Lower lobe of right lung (tissue), 2 donors: ENCODE results near the gene KCNK16. TPM values are rescaled to one million over a fixed set of nuclear protein-coding genes. Genes with fewer than 3 reads are reported as not detected.

Experiments used
- ATAC-seq, 2 donors: fragments of 200-7000 bp; cut with Tn5 transposase; one replicate each; pipeline ENCODE4 v1.9.1; 2020 to 2022; ENCODE audit warnings: mild to moderate bottlenecking in 2 of 2, moderate library complexity in 2 of 2
- DNase-seq: peaks from one replicate; pipeline ENCODE4 v3.0.0-alpha.2; 2020
- H3K27ac ChIP-seq: fragments of 200-600 bp; one replicate; pipeline ENCODE4 v1.8.0; 2022
- H3K27me3 ChIP-seq: fragments of 200-600 bp; one replicate; pipeline ENCODE4 v1.8.0; 2022; ENCODE audit warnings: low read depth
- H3K36me3 ChIP-seq: fragments of 200-600 bp; one replicate; pipeline ENCODE4 v1.8.0; 2022; ENCODE audit warnings: mild to moderate bottlenecking
- H3K4me1 ChIP-seq: fragments of 200-600 bp; one replicate; pipeline ENCODE4 v1.8.0; 2022
- H3K4me3 ChIP-seq: fragments of 200-600 bp; one replicate; pipeline ENCODE4 v1.8.0; 2022; ENCODE audit warnings: mild to moderate bottlenecking
- H3K9me3 ChIP-seq: fragments of 200-600 bp; one replicate; pipeline ENCODE4 v1.8.0; 2022
- CTCF ChIP-seq: fragments of 200-600 bp; IDR thresholded peaks from one replicate; pipeline ENCODE4 v1.8.0; 2022; ENCODE audit warnings: antibody characterized with exemption, mild to moderate bottlenecking
- intact Hi-C: fragments of 100-400 bp; cut with DNase I; formaldehyde crosslinking; loops from one replicate; pipeline ENCODE4 v1.11.0; 2022
- total RNA-seq: library from RNA; stranded (reverse); fragmentation: NEBNext Ultra II Directional; extraction: Animal tissue kit (Norgen Biotek cat#: 25700); gene quantifications from one replicate; pipeline ENCODE4 v1.2.1, GENCODE V29; 2021
- donor health status: DM: no; HTN: yes; CAD: no; lungs with severe emphysema.

The KCNK16 gene
- total RNA-seq, 1 donor from 2014 or later: not detected

- no peaks in the 10 kb centered on the region for H3K9me3 ChIP-seq
Observed at GRCh38 chr6:39321761-39322160, 741 bp downstream of the KCNK16 start.

GRCh38 chr6:39320363-39320984 lies 2.0 kb downstream of the KCNK16 start:
- H3K4me1 ChIP-seq: no peaks in the 10 kb centered on the region
- no peak overlapping the region for H3K4me3 ChIP-seq
- H3K36me3 ChIP-seq: no peaks in the 10 kb centered on the region
- H3K27me3 ChIP-seq: peaks cover 7% of the 10 kb centered on the region
- no peak for TF ChIP-seq CTCF
- no peak overlapping the region for H3K27ac ChIP-seq
- intact Hi-C loops: no loop called here
- DNase-seq: no peak
- H3K9me3 ChIP-seq: no peaks in the 10 kb centered on the region
- ATAC-seq: no peak

More at GRCh38 chr6:39321761-39322160, 741 bp downstream of the KCNK16 start:
- ATAC-seq (no peak), DNase-seq (no peak)
- no peaks in the 10 kb centered on the region for H3K27me3 ChIP-seq
- intact Hi-C loops: no loop called here
- no peak overlapping the region for H3K4me3 ChIP-seq
- no peaks in the 10 kb centered on the region for H3K4me1 ChIP-seq
- H3K36me3 ChIP-seq: no peaks in the 10 kb centered on the region
- TF ChIP-seq CTCF: no peak
- H3K27ac ChIP-seq: no peak overlapping the region

GRCh38 chr6:39319621-39320362 lies 2.7 kb downstream of the KCNK16 start:
- no peak for TF ChIP-seq CTCF
- DNase-seq (no peak), ATAC-seq (no peak)
- H3K36me3 ChIP-seq: no peaks in the 10 kb centered on the region
- no peaks in the 10 kb centered on the region for H3K4me1 ChIP-seq
- H3K27me3 ChIP-seq: peaks cover 7% of the 10 kb centered on the region
- H3K9me3 ChIP-seq: no peaks in the 10 kb centered on the region
- intact Hi-C loops: no loop called here
- no peak overlapping the region for H3K27ac ChIP-seq
- H3K4me3 ChIP-seq: no peak overlapping the region

- no peaks in the 10 kb centered on the region for H3K9me3 ChIP-seq
- no peak for ATAC-seq
- no peak overlapping the region for H3K27ac ChIP-seq
- no peak for TF ChIP-seq CTCF
- H3K4me1 ChIP-seq: peaks cover 18% of the 10 kb centered on the region
- intact Hi-C loops: no loop called here
- peaks cover 32% of the 10 kb centered on the region for H3K27me3 ChIP-seq
- DNase-seq: no peak
- no peaks in the 10 kb centered on the region for H3K36me3 ChIP-seq
- no peak overlapping the region for H3K4me3 ChIP-seq
Observed at GRCh38 chr6:39317256-39317655, 5.2 kb downstream of the KCNK16 start.

- H3K4me3 ChIP-seq: peak within 1 kb of the TSS; percentile 46
- ATAC-seq (no peak), DNase-seq (no peak)
- H3K4me1 ChIP-seq: peaks cover 18% of the 10 kb centered on the region
- H3K27me3 ChIP-seq: peaks cover 36% of the 10 kb centered on the region
- intact Hi-C loops: no loop called here
- no peaks in the 10 kb centered on the region for H3K36me3 ChIP-seq
- TF ChIP-seq CTCF: no peak
- H3K9me3 ChIP-seq: no peaks in the 10 kb centered on the region
- peak within 1 kb of the TSS; percentile 14 for H3K27ac ChIP-seq
Observed at GRCh38 chr6:39314273-39314795, 8.2 kb downstream of the KCNK16 start, which contains the start of gene KCNK17. Gene KCNK17, minus strand, starts transcription at chr6:39314419. Its CDS starts 99 bp downstream, at chr6:39314320.
